Fibroblast of skin of right quadriceps (primary cell): ENCODE measurements around the gene COX20.
A peak's percentile ranks its signal among the peaks of the same experiment; 100 is the strongest.
"Not testable (repeated sequence)": the region's sequence is repeated elsewhere in the genome, so short reads cannot be mapped to it uniquely, and the experiment has no call there.

ENCODE experiments used
- DNase-seq: peaks from one replicate; pipeline ENCODE4 v3.0.0-alpha.2; 2013

The COX20 gene, protein sequence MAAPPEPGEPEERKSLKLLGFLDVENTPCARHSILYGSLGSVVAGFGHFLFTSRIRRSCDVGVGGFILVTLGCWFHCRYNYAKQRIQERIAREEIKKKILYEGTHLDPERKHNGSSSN

GRCh38 chr1:244835276-244836134 is at the start of gene COX20:
Gene COX20 (plus strand): TSS chr1:244835658. CDS start chr1:244835715, 57 bp downstream.
- peak; percentile 94 for DNase-seq

DNA sequence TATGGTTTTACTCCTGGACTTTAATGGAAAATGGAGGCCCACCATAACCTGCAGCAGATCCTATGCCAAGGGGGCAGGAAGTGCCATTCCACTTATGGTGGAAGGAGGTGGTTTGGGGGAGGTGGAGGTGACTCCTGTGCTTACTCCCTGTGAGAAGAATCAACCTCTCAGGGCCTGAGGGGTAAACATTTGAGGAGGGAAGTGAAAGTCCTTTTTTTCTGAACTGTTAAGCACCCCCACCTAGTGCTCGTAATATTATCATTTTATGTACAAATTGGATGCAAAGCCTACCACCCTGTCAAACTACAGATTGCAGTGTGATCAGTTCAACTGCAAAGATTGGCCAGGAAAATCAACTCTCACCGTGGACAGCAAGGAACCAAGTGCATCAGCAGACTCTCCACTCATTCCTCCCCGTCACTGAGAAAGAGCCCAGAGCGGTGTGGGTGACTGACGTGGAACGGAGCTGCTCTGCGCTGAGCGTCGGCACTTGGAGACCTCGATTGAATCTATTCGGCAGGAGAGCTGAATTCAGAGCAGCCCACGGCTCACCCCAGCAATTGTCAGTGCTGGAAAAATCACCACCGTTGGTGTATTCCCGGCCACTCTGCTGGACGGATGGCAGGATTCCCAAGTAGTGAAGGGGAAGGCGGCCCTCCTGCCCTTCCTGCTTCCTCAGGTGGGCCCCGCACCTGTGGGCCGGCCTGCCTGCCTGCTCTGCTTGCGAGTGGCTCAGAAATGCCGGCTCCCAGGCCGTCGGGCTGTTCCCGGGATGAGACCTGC is 46.8 kb upstream of the COX20 start:
- DNase-seq, result no peak

DNA sequence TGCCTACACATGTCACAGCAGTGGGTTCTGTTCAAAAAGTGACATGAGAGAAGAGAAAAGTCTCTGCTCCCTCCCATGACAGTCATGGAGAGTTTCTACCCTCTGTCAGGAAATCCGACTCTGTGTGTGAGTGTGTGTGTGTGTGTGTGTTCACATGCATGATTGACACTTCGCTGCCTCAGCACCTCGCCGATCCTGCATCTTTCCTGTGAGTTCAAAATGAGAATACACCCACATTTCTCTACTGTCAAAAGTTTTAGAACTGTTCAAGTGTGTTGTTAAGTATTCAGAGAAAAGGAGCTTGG is 46.2 kb upstream of the COX20 start:
- DNase-seq, result no peak

DNA sequence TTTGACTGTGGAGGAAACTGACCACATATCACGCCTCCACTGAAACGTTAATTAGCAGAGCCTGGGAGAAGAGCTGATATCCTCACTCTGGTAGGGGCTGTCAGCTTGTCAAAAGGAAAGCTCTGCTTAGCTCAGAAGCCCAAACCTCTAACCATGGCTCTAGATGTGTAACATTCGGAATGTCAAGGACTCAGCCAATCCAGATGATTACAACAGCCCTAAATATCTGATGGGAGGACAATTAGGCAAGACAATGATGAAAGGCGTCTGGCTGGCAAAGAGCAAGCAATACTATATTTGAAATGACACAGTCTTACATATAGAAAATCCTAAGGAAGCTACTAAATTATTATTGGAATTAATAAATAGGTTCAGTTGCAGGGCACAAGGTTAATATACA is 45.7 kb upstream of the COX20 start:
- no peak for DNase-seq

DNA sequence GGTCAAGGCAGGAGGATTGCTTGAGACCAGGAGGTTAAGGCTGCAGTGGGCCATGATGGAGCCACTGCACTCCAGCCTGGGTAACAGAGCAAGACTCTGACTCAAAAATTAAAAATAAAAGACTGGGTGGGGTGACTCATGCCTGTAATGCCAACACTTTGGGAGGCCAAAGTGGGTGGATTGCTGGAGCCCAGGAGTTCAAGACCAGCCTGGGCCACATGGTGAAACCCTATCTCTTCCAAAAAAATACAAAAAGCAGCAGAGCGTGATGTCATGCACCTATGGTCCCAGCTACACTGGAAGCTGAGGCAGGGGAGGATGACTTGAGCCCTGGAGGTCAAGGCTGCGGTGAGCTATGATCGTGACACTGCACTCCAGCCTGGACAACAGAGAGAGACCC is 44.4 kb upstream of the COX20 start:
- DNase-seq, result no peak

DNA sequence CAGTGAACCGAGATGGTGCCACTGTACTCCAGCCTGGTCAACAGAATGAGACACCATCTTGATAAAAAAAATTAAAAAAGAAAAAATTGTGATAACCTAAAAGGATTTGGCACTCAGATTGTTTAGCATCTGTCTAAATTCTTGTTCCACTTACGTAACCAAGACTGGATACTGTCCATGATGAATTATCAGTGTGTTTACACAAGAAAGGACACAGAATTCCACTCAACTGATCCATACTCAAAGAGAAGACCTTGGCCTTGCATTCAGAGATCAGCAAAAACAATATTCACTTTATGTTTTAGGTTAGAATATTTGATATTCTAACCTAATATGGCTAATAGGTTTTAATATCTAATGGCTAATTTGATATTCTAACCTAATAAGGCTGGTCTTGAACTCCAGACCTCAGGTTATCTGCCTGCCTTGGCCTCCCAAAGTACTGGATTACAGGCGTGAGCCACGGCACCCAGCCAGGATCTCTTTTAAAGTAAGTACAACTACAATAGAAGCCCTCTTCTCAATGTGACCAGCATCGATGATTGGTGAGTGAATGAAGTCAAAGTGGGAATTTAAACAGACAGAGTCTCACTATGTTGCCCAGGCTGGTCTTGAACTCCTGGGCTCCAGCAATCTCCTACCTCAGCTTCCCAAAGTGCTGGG is 43.1 kb upstream of the COX20 start:
- no peak for DNase-seq

DNA sequence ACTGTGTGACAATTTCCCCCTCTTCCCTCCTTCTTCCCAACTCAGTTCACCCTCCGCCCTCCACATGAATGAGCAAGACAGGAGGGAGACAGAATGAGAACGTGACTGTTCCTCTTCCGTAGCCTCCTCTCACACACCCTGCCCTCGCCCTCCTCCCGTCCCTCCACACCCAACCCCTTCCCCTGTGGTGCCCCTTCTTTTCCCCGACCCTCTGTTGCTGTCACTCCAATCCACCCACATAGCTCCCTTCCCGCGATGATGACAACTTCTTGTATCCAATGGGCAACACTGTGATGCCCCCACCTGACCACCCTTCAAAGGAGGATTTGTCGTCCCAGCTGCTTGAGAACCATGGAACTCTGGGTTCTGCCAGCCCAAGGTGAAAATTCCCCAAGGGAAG is 41.4 kb upstream of the COX20 start:
- DNase-seq, result no peak

DNA sequence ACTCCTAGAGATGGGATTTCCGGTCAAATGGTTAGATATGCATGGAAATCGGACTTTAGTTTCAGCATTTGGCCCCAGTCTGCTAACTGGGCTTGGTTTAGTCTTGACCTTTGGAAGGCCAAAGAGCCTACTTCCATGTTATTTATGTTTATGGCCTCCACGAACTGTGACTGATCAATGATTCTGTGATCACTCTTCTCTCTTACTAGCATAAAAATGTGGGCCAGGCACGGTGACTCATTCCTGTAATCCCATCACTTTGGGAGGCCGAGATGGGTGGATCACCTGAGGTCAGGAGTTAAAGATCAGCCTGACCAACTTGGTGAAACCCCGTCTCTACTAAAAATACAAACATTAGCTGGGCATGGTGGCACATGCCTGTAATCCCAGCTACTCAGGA is 40.9 kb upstream of the COX20 start:
- not testable (repeated sequence) for DNase-seq

GRCh38 chr1:244796719-244797406 is 38.6 kb upstream of the COX20 start:
- DNase-seq, result peak; percentile 61

DNA sequence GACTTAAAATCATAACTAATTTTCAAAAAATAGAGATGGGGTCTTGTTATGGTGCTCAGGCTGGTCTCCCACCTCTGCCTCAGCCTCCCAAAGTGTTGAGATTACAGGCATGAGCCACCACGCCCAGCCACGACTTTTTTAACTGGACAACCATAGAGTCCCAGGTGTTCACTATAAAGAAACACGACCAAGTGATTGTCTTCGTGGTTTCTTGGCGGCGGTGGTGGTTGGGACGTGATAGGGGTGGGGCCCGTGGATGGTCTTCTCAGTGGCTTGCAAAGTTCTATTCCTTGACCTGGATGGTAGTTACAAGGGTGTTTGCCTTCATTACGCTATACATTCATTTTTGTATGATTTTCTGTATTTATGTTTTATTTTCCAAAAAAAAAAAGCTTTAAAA is 34.6 kb upstream of the COX20 start:
- no peak for DNase-seq

DNA sequence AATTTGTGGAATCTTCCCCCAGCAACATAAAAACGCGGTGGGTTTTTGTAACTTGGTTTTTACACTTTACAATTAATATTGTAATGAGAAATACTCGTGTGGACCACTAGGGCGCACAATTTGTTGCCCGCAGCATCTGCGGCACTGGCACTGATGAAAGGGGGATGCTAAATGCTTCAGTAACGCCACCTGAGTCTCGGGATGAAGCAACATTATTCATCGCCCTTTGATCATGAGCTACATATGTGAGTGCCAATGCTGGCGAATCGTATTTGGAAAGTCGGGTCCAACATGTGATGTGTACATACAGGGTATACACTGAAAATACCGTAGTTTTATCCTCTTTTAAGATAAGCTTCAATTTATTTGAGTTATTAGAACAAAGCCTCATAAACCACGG is 34.2 kb upstream of the COX20 start:
- DNase-seq, result peak; percentile 20

- DNase-seq, result no peak
These were observed 33.4 kb upstream of the COX20 start for GRCh38 chr1:244802041-244802440.

GRCh38 chr1:244802556-244803239 is 32.8 kb upstream of the COX20 start:
- no peak for DNase-seq

GRCh38 chr1:244804841-244805240 is 30.6 kb upstream of the COX20 start:
- DNase-seq, result no peak

DNA sequence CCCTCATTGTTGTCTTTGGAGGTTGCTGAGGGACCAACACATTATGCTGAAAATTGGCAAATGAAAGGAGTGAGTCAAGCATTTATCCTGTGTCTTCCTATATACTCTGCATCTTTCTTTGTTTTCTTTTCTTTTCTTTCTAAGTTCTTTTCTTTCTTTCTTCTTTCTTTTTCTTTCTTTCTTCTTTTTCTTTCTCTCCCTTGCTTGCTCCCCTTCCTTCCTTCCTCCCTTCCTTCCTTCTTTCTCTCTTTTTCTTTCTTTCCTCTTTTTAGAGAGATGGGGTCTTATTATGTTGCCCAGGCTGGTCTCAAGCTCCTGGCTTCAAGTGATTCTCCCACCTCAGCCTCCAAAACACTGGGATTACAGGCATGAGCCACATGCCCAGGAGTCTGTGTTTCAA is 28.3 kb upstream of the COX20 start:
- no peak for DNase-seq

GRCh38 chr1:244810221-244810620 is 25.2 kb upstream of the COX20 start:
- no peak for DNase-seq

- no peak for DNase-seq
These were observed 22.1 kb upstream of the COX20 start for GRCh38 chr1:244813327-244813726.

GRCh38 chr1:244815600-244816099 is 19.8 kb upstream of the COX20 start:
- DNase-seq, result no peak

DNA sequence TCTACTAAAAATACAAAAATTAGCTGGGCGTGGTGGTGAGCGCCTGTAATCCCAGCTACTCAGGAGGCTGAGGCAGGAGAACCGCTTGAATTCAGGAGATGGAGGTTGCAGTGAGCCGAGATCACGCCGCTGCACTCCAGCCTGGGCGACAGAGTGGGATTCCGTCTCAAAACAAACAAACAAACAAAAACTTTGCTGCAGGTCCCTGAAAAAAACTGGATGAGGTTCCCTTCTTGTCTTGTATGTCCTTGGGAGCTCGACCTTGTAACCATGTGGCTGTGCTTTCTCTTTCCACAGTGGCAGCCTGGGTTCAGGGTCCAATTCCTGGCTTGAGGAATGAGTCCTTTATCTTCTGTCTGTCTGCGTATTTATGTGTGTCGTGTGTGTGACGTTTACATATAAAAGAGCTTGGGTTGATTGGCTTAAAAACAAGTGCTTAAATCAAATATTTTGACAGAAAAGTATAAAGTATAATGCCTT is 18.0 kb upstream of the COX20 start:
- DNase-seq, result no peak

GRCh38 chr1:244820131-244820530 is 15.3 kb upstream of the COX20 start:
- DNase-seq, result no peak

DNA sequence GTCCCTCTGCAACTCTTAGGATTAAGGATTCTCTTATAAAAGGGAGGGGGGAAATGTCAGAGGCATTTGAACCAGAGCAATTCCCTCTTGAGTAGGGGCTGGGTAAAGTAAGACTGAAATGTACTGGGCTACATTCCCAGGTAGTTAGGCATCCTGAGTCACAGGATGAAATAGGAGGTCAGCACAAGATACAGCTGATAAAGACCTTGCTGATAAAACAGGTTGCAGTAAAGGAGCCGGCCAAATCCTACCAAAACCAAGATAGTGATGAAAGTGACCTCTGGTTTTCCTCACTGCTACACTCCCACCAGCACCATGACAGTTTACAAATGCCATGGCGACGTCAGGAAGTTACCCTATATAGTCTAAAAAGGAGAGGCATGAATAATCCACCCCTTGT is 14.3 kb upstream of the COX20 start:
- DNase-seq, result no peak

GRCh38 chr1:244822878-244823277 is 12.6 kb upstream of the COX20 start:
- no peak for DNase-seq
